HG03378 (cell line): ENCODE results near the gene CCDC92B.

ENCODE experiments used
- ATAC-seq: cut with Tn5 transposase; IDR thresholded peaks from one replicate; pipeline ENCODE4 v1.9.1; 2021; ENCODE audit warnings: mild to moderate bottlenecking, moderate library complexity; ENCODE audit not compliant: unreplicated experiment

The CCDC92B gene

DNA sequence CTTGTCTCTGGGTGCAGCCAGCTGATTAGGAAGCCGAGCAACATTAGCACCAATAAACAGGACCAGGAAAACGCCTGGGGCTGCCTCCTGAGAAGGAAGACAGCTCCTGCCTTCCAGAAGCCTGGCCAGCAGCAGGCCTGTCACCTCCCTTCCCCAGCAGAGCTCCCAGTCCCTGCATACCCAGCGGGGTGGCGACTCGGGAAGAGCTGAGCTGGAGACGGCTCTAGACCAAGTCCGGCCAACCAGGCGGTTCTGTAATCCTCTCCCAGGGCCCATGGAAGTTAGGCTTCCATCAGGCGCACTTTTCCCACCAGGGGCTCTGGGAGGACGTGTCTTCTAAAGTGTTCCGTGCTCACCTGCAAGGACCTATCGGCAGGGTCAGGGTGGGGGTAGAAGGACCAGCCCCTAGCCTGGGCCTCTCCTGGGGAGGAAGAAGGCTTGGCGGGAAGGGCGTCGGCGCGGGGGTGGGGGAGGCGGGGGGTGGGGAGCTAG, 25.9 kb downstream of the CCDC92B start:
- no peak for ATAC-seq

DNA sequence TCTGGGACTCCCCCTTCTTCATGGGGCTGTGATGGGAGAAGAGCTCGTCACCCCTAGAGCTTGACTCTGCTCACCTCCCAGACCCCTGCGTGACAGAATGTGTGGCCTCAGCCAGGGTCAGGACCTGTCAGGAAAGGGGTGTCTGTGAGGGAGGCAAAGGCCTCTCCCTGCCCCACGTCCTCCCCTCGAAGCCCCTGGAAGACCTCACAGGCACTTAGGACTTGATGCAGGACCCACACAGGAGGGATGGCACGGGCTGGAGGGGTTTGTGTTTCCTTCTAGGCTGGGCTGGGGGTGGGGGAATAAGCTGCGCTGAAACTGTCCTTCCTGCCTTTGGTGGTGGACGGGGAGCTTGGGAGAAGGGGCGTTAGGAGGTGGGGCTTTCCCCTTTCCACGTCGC, 26.8 kb downstream of the CCDC92B start:
- no peak for ATAC-seq

DNA sequence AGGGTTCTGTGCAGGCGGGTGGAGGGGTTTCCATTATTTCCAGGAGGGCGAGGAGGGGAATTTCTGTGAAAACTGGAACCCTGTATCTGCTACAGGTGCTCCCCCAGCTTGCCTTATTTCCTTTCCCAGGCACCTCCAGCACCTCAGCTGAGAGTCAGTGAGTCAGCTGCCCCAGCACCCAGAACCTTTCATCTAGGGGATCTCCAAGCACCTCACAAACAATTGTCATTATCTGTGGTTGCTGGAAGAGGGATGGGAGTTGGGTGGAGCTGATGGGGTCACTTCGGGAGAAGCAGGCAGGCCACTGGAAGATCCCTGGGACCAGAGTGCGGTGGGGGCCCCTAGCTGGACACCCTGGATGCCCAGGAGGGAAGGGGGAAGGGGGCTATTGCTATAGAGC, 27.8 kb downstream of the CCDC92B start:
- no peak for ATAC-seq

DNA sequence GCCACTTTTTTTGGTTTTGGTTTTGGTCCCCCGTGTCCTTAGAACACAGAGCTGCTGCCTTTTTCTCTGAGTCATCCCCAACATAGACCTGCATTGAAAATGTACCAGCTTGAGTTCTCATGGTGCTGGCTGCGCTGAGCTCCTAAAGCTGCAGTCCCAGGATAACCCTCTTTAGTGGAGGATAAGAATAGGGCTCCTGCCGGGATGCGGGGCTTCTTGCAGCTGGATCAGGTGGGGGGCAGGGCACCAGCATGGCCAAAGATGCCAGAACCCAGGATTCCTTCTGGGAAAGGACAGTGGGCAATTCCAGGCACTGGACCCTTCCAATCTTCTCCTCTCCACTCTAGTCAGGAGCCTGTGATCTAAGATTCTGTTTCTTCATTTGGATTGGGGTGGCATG, 29.6 kb downstream of the CCDC92B start:
- ATAC-seq: no peak

DNA sequence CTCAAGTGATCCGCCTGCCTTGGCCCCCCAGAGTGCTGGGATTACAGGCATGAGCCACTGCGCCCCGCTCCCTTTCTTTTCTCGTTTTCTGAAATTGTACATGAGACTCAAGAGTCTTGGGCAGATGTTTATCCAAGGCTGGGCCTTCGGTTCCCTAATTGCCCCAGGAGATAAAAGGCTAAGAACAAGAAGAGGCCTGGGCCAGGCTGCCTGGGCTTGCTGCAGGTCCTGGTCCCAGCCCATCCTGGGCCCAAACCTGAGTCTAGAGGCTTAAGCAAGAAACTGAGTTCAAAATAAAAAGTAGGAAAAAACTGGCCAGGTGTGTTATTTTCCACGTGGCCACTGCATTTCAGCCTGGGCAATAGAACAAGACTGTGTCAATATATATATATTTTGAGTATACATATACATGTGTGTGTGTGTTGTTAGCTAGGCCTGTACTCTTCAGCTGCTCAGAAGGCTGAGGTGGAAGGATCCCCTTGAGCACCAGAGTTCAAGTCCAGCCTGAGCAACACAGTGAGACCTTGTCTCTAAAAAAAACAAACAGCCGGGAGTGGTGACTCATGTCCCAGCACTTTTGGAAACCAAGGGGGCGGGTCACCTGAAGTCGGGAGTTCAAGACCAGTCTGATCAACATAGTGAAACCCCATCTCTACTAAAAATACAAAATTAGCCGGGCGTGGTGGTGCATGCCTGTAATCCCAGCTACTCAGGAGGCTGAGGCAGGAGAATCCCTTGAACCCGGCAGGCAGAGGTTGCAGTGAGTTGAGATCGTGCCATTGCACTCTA, 31.1 kb downstream of the CCDC92B start:
- ATAC-seq: no peak

DNA sequence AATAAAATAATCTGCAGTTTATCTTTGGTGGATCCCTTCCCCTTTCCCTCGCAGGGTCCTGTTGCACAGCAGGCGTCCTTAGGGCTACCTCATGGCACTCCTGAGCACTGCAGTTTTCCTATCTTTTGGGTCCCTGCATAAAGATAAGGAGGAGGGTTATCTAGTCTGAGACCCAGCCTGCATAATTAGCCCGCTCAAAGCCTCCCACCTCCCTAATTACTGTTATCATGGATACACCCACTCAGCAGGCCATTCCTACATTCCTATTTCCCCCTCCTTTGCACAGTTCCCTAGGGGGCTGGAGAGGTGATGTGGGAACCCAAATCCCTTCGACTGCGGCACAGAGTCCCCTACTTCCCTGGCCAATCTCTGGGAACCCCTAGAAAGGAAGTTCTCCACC, 32.8 kb downstream of the CCDC92B start:
- ATAC-seq: no peak

DNA sequence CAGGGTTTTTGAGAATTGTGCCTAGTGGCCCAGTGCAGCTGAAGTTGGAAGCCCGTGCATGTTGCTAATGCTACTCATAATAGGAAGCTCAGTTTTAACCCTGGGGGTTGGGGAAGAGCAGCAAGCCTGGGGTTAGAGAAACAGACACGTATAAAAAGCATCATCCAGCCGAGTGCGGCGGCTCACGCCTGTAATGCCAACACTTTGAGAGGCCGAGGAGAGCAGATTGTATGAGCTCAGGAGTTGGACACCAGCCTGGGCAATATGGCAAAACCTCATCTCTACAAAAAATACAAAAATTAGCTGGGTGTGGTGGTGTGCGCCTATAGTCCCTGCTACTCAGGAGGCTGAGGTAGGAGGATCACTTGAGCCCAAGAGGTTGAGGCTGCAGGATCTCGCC, 35.6 kb downstream of the CCDC92B start:
- ATAC-seq: no peak

DNA sequence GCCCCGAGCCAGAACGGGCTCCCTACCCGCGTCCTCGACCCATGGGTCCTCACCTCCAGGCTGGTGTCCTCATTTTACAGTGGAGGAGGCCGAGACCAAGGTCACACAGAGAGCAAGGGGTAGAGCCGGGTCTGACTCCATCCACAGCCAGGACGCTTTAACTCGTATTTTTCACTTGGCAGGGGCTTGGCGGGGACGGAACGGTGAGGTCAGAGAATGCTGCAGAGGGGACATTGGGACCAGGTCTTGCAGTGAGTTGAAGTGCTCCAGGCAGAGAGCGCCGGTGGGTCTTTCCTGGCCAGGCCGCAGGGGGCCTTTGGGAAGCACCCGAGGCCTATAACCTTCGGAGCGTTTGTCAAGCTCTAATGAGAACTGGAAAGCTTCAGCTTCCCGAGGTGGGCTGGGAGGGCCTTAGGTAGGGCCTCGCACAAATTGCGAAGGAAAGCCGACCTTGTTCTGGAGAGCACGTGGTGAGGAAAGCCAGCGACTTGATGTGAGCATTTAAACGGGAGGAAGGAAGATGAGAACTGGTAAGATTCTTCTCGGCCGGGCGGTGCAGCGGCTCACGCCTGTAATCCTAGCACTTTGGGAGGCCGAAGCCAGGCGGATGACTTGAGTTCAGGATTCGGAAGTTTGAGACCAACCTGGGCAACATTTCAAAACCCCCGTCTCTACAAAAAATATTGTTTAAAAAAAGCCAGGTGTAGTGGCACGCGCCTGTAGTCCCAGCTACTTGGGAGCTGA, 37.0 kb downstream of the CCDC92B start:
- no peak for ATAC-seq

DNA sequence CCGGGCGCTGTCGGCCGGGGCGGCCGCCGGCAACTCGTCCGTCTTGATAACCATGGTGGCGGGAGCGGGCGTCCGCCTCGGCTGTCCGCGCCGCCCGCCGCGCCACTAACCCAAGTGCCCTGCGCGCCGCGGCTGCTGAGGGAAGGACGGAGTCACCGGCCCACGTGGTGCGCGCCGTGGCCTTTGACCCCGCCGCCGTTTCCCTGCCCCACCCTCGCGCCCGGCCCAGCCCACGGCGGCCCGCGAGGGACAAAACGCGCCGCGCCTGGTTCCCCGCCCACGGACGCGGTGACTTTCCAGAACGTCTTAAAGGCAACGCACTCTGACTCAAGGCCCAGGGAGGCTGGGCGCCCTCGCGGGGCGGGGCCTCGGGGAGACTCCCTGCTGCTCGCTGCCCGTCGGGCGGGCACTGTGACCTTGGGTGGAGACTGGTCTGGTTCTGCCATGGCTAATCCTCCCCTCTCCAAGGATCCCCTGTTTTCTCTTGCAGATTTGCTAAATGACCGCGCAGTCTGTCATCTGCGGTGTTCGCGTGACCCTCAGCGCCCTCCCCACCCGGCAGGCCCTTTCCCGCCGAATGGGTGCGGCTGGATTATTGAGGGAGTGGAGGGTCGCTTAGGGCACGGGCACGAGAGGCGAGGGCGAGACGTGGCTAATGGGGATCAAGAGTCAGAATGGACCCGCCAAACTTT, 37.7 kb downstream of the CCDC92B start, which contains the start of gene CLUH:
CLUH (minus strand) TSS at position 157 of the 692 bp plus-strand sequence; CDS start at position 54, 103 bp downstream.
- peak; percentile 61 for ATAC-seq

DNA sequence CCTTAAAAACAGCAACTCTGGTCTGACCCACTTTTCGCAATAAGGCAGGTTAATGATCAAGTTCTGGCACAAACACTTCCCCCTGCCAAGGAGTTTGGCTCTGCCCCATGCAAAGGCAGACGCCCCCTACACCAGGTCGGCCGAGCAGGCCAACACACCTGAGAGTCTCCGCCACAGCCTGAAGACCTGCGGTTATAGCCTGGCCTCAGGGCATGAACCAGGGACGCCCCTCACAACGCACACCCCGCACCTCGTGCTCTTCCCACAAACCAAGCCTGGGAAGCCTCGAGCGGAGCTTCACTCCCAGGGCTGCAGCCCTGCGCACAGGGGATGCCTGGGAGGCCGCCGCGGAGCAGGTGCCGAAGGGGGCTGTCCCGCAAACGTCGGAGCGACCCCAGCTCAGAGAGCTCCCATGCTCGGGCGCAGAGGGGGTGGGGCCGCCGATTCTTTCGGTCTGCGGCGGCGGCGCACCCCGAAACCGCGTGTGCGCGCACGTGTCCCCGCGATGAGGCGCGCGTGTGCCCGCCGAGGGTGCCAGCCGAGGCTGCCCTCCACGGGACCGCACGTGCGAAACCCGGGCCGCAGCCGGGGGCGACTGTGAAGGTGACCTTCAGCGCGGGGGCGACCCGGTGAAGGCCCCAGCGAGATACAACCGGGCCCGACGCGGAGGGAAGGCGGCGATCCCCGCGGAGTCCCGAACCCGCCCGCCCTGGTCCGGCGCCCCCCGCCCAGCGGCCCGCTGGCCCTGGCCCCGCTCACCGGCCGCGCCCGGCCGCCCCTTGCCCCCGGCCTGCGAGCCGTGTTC, 38.4 kb downstream of the CCDC92B start:
- peak; percentile 17 for ATAC-seq

DNA sequence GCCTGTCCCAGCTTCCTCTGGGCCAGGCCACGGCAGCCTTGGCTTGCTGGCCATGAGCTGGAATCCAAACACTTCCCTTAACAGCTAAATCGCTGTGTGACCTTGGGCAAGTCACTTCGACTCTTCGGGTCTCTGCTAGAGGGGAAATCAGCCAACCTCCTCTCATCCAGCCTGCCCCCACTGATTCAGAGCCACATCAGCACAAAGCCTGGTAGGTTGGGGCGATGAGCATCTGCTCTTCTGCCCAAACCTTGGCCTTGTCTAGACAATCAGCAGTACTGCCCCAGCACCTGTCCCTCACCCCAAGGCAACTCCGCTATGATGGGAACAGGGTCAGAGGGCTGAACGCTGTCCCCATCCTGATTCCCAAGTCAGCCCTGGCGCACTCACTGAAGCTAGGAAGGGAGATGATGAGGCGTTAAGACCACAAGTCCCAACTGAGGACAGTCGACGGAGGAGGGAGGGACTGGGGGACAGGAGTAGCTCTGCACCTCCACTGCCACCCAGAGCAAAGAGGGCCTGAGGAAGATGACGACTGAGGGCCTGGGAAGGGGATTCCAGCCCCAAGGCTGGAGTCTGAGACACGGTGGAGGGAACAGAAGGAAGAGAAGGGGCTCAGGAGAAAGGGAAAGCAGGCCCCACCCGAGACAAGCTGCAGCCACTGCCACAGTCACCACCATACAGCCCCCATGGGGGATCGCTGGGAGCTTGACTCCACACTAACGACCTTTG, 39.2 kb downstream of the CCDC92B start:
- ATAC-seq: no peak

DNA sequence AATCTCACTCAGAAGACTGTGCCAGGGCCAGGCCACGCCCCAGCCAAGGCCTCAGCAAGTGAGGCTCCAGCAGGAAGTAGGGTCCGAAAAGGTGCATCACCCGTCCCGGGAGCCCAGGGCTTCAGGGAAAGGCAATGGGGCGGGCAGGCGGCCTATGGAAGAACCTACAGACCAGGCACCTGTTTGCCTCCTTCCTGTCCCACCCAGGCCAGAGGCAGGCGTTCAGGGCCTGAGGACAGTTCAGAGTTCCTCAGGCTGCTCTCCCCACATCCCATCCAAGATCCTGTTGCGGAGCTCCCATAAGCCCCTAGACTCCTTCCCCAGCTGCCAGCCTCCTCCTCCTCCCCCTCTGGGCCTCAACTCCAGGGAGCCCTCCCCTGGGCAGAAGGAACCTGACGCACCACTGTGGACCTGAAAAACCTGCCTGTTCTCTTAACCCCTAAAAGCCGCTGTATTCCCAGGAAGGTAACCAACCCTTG, 40.2 kb downstream of the CCDC92B start:
- ATAC-seq: no peak

DNA sequence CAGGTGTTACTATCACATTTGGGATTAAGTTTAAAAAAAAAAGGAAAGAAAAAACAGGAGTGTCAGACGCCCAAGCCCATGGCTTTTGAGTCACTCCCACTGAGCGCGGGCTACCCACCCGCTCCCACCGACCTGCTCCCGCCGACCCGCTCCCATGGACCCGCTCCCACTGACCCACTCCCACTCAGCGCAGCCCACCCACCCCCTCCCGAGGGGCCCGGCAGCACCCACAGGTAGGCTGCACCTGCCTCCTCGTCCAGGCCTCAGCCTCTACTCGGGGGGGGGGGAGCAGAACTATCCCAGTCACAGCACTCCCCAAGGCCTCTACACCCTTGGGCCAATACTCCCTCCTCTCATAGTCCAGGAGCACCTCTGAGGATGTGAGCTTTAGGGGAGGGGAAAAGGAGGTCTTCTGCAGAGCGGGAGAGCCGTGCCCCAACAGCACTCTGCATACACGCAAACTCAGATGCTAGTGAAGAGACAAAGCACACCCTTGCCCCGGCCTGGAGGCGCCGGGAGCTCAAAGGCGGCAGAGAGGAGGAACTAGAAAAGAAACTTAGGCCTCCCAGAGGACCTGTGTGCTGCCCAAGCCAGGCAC, 40.8 kb downstream of the CCDC92B start:
- ATAC-seq: no peak

DNA sequence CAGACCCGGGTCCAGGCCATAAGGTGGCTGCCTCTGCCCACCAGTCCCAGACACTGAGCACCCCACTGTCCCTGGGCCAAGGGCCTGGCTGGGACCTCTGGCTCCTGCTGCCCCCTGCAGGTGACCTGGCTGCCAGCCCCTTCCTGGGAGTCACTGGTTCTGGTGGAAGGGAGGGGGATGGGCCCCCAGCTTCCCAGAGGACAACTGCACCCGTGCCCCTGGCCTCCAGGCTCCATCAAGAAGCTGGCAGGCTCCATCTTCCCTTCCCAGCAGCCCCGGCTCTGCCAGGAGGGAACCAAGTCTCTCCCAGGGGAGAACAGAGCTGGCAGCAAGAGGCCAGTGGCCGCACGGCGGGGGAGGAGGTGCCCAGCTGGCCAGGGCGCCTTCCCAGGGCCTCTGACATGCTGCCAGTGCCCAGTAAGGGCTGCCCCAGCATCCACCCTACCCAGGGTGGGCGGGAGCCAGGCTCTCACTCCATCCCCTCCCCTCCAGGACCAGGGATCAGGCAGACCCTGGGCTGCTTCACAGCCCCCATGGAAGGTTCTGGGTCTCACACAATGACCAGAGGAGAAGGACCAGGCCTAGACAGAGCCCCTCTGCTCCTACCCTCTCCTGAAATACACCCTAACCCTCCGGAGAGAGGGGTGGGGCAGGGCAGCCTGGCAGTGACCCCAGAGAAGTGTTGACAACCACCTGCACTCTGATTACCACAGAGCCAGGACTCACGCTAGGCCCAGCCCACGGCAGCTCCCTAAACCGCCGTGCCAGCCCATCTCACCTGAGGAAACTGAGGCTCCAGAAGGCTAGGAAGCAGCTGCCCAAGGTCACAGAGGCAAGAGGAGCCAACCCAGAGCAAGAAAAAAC, 41.5 kb downstream of the CCDC92B start:
- ATAC-seq: no peak

DNA sequence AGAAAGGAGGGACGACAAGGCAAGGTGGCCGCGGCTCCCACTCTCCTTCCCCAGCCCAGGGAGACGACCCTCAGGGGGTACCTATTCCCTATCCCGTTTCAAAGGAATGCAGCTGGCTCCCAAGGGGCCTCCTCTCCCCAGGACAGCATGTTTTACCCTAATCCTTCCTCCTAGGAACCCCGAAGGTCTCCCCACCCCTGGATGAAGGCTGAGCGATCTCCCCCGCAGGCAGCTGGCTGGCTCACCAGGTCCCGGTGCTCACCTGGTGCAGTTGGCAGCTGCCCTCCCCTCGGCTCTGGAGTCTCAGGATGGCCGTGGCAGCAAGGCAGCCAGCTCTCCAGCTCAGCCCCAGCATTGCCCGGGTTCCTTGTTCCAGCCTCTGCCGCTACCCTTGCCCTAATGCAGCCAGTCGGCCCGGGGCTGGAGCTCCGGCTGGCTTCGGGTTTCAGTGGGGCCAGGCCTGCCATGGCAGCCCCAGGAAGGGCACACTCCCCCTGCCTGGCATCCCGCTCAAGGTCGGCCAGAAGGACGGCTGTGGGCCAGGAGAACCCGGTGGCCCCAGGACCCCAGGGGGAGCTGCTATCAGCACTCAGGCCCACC, 42.4 kb downstream of the CCDC92B start:
- no peak for ATAC-seq

DNA sequence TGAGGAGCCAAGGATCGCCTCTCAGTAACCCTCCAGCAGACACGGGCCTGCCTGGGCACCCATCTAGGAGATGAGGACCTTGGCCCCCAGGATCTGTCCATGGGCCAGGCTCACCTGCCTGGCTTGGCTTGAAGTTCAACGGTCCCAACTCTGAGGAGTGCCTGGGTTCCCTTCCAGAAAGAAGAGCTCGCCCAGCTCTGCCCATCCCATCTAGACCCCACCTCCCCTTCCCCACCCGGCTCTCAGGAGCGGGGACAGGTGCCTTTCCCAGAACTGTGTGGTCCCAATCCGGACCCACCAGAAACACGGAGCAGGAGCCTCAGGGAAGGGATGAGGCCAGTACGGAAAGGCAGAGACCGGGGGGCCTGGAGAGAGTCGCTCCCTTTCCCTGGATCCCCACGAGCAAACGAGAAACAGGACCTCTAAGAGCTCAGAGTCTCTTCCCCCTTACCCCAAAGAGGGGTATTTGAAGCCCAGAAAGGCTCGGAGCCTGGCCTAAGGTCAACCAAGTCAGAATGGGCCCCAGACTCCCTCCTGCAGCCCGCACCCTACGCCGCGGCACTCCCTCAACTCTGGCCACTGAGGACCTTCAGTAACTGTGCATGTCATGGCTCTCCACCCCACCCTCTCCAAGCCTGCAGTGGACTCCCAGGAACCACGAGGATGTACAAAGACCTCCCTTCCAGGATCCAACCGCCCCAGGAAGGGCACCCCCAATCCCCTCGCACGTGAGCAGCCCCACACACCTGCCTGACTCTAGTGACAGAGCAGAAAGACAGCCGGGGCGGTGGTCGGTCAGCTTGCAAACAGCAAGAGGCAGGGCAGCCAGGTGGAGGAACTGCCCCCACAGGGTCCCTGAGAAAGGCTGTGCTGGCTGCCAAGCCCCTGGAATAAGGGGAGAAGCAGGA, 43.3 kb downstream of the CCDC92B start:
- no peak for ATAC-seq

DNA sequence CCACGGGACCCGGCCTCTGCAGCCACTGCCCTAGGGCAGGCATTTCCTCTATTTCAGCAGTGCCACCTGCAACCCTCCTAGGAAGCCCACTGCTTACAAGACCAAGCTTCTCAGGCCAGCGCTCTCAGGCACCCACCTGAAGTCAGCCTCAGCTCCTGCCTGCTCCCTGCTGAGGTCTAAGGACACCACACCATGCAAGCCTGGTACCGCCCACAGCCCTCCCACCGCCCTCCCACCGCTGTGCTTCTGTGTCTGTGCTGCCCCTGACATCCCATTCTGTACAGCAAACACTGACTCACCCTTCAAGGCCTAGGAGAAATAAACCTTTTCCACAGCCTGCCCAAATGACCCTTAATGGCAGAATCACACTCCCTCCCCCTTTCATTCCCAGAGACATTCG, 44.2 kb downstream of the CCDC92B start:
- no peak for ATAC-seq
